Endothelial cell of umbilical vein (primary cell): ENCODE measurements around the gene C12orf50.

Source experiments
- CTCF ChIP-seq, 2 donors: IDR thresholded peaks; 1 replicate in 1 of 2; 2 replicates in 1 of 2; pipeline ENCODE4 v1.5.1; 2011; ENCODE audit warnings: low read length in 2 of 2, mild to moderate bottlenecking in 2 of 2, moderate library complexity in 2 of 2, control low read depth in 1 of 2, inconsistent platforms in 1 of 2, low read depth in 1 of 2; ENCODE audit not compliant: insufficient read depth in 1 of 2; ENCODE audit errors: extremely low read depth in 1 of 2
- EZH2 ChIP-seq: IDR thresholded peaks from 2 replicates; pipeline ENCODE4 v1.6.1; 2012; ENCODE audit warnings: borderline replicate concordance, low read depth, mild to moderate bottlenecking, moderate library complexity, low read length, inconsistent platforms; ENCODE audit not compliant: severe bottlenecking
- JUN ChIP-seq: IDR thresholded peaks from 2 replicates; pipeline ENCODE4 v1.6.1; 2011; ENCODE audit warnings: borderline replicate concordance, low read depth; ENCODE audit not compliant: insufficient read length, insufficient read depth
- MAX ChIP-seq: IDR thresholded peaks from 2 replicates; pipeline ENCODE4 v1.6.1; 2011; ENCODE audit not compliant: insufficient read depth, insufficient read length

GRCh38 chr12:88035907-88036289 lies 6.7 kb upstream of the C12orf50 start:
- TF ChIP-seq CTCF (IDR thresholded peaks at IDR 0.05; ENCODE audit: extremely low read depth in 1 of 2, insufficient read depth in 1 of 2, low read depth in 1 of 2, low read length in 2 of 2) (no peak), JUN (no peak), EZH2 (no peak), MAX (no peak)
